NB4 (cell line): ENCODE data around the gene CHMP1B.

ENCODE experiments used
- DNase-seq: peaks from one replicate; pipeline ENCODE4 v3.0.0; 2010; ENCODE audit warnings: low read depth
- H3K4me3 ChIP-seq: one replicate; pipeline ENCODE4 v1.5.1; 2011; ENCODE audit warnings: mild to moderate bottlenecking, low read depth, low read length, moderate library complexity
- MYC ChIP-seq: IDR thresholded peaks from 2 replicates; pipeline ENCODE4 v1.6.1; 2011; ENCODE audit warnings: low read depth, low read length
- POLR2A ChIP-seq: IDR thresholded peaks from 2 replicates; pipeline ENCODE4 v1.6.1; 2011; ENCODE audit warnings: mild to moderate bottlenecking; ENCODE audit not compliant: insufficient read length; ENCODE audit errors: extremely low read depth
- TF ChIP-seq, protein P1 (sequence below): IDR thresholded peaks from one replicate; pipeline ENCODE4 v1.5.1; 2012; ENCODE audit warnings: low read depth, low read length
- TF ChIP-seq, protein P2 (sequence below): IDR thresholded peaks from 2 replicates; pipeline ENCODE4 v1.6.1; 2011; ENCODE audit warnings: low read depth, low read length

The CHMP1B gene

DNA sequence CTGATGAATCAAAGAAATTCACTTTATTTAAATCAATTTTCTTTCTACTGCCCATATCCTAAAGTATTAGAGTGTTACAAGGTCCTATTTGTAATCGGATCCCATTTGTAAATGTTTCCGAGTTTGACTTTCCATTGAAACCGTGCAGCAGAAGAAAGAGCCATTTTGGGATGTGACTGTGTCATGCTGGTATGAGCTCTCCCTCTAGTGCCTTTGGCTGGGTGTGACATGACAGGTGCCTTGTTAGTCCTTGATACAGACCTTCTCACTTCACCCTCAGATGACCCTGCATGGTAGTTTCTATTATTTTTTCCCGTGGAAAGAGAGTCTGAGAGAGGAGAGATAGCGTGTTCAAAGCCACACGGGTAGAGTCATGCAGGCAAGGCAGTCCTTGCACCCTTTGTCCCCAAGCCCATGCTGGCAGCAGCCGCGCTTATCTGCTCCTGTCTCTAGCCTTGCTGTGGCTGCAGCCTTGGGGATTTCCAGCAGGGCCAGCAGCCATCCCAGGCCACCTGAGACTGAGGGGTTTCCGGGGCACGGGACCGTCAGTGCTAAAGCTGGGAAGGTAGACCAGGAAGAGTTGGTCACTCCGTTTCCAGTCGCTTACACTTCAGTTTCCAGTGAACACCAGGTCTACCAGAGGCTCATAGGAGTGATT, 21.4 kb downstream of the CHMP1B start:
- DNase-seq, result peak; percentile 59
- TF ChIP-seq MYC, result no peak
- TF ChIP-seq, protein P1, sequence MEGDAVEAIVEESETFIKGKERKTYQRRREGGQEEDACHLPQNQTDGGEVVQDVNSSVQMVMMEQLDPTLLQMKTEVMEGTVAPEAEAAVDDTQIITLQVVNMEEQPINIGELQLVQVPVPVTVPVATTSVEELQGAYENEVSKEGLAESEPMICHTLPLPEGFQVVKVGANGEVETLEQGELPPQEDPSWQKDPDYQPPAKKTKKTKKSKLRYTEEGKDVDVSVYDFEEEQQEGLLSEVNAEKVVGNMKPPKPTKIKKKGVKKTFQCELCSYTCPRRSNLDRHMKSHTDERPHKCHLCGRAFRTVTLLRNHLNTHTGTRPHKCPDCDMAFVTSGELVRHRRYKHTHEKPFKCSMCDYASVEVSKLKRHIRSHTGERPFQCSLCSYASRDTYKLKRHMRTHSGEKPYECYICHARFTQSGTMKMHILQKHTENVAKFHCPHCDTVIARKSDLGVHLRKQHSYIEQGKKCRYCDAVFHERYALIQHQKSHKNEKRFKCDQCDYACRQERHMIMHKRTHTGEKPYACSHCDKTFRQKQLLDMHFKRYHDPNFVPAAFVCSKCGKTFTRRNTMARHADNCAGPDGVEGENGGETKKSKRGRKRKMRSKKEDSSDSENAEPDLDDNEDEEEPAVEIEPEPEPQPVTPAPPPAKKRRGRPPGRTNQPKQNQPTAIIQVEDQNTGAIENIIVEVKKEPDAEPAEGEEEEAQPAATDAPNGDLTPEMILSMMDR, result peak; percentile 41
- no peak overlapping the region for H3K4me3 ChIP-seq

DNA sequence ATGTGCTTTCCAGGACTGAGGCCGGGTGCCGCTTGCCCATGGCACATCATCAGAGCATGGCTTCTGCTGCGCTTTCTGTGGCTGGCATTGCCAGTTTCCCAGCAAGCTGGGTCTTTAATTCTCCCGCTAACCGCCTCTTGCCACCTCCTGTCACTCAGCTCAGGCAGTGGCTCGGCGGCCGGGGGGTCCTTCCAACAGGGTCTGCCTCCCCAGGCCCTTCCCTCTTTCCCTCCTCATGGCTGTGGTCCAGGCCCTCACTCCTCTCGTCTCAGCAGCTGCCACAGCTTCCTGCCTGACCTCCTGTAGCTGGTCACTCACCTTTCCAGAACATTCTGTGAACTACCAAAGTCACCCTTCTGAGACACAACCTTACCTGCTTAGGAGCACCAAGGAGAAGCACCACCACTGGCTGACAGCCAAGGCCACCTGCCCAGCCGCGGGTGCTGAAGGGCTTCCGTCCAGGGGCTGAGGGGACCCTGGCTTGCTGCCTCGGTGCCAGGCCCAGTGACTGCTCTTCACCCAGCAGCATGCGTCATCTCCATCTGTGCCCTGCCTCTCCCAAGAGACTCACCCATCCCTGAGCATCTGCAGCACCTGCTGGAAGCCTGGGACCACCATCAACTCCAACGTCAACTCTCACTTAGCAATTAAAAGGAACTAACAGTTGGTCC, 22.6 kb downstream of the CHMP1B start:
- no peak for DNase-seq
- no peak overlapping the region for H3K4me3 ChIP-seq
- TF ChIP-seq, protein P1, result no peak
- TF ChIP-seq MYC (no peak), POLR2A (no peak)
- TF ChIP-seq, protein P2, sequence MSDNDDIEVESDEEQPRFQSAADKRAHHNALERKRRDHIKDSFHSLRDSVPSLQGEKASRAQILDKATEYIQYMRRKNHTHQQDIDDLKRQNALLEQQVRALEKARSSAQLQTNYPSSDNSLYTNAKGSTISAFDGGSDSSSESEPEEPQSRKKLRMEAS, result no peak

DNA sequence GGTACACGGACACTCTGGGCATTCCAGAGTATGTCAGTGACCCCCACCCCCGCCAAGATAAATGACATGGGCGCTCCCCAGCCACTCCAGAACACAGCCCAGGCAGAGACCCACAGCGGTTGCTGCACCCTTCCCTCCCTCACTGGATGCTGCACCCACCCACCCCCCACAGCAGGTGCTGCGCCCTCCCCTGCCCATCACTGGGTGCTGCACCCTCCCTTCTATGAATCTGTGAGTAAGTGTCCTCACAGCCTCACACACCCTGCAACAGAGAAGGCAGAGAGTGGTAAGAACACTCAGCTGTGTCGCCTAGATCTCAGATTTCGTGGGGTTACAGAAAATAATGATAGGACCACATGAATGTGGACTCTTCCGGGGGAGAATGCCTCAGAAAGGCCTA, 23.5 kb downstream of the CHMP1B start:
- DNase-seq, result no peak
- H3K4me3 ChIP-seq, result no peak overlapping the region
- TF ChIP-seq MYC, result no peak
- TF ChIP-seq, protein P2, result no peak
- TF ChIP-seq POLR2A, result no peak
- TF ChIP-seq, protein P1, result no peak

DNA sequence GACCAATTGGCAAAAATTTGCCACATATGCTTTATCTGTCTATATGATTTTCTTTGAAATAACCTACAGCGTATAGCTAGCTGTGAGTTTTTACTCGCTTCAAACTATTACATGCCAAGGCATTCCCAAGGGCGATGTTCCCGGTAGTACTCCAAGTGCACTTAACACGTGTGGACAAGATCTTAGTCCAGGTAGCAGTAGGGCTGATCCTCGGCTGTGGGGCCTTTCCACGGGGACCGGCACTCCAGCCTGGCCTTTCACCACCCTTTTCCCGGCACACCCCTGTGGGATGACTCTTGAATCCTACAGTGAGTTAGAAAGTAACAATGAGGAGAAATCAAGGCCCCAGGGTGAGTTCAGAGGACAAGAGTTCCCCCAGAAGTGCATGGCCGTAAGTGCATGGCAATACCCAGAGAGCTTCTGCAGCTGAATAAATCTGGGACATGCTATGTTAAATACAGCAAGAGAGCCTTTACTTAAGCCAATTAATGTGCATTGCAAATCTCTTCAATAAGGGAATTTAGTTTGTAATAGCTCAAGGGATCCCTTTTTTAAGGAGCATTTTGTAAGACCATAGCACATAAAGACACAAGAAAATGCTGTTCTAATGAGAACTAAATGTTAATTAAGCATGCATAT, 26.4 kb downstream of the CHMP1B start:
- no peak for DNase-seq
- H3K4me3 ChIP-seq, result no peak overlapping the region
- TF ChIP-seq, protein P1, result no peak
- no peak for TF ChIP-seq MYC
- TF ChIP-seq, protein P2, result no peak
- TF ChIP-seq POLR2A, result no peak

DNA sequence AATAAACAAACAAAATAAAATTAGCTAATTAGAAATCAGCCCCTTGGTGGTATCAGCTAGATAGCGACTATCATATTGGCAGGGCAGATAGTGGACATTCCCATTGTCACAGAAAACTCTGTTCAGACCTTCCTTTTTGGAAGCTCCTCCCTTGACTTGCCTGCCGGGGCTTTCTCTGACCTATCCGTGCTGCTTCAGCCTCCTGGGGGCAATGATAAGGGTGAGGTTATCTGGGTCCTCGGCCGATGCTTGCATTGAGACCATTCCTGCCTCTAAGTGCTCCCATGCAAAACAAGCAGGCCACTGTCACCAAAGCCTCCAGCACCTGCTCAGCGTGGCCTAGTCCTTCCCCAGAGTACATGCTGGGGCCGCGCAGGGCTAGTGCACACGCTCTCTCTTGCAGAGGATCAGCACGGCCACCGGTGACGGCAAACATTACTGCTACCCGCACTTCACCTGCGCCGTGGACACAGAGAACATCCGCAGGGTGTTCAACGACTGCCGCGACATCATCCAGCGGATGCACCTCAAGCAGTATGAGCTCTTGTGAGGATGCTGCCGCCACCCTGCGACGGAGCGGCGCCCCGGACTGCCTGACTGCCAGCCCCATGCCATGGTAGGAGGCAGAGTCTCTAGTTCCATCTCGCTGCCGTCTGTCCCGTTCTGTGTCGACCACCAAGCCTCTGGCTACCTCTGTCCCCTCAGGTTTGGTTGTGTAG, 29.5 kb downstream of the CHMP1B start:
- TF ChIP-seq, protein P2, result no peak
- DNase-seq, result no peak
- no peak overlapping the region for H3K4me3 ChIP-seq

DNA sequence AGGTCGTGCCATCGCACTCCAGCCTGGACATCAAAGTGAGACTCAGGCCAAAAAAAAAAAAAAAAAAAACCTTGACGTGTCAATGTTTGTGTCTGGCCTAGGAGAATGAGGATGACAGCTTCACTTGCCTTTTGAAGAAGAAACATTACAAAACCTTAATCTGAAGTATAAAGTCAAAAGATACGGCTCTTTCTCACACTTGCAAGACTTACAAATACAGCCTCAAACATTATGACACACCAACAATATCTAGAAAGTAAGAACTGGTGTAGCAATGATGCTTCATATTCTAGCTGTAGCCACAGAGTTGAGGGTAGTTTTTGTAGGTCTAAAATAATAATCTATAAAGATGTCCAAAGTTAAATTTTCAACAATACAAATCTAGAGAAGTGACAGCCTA, 31.4 kb downstream of the CHMP1B start:
- TF ChIP-seq, protein P1, result no peak
- TF ChIP-seq, protein P2, result no peak
- TF ChIP-seq POLR2A (no peak), MYC (no peak)
- no peak overlapping the region for H3K4me3 ChIP-seq
- no peak for DNase-seq
